ELF-1 (cell line): ENCODE measurements around the gene RPA3.
A peak's percentile ranks its signal among the peaks of the same experiment; 100 is the strongest.
"Not testable (repeated sequence)": the region's sequence is repeated elsewhere in the genome, so short reads cannot be mapped to it uniquely, and the experiment has no call there.

Source experiments
- DNase-seq: peaks from one replicate; pipeline ENCODE4 v3.0.0-alpha.2; 2016; ENCODE audit warnings: low read depth, low spot score

RPA3 gene

GRCh38 chr7:7694542-7694941 lies 23.9 kb downstream of the RPA3 start:
- DNase-seq = no peak

- no peak for DNase-seq
These were observed 24.5 kb downstream of the RPA3 start for GRCh38 chr7:7693881-7694280.

DNA sequence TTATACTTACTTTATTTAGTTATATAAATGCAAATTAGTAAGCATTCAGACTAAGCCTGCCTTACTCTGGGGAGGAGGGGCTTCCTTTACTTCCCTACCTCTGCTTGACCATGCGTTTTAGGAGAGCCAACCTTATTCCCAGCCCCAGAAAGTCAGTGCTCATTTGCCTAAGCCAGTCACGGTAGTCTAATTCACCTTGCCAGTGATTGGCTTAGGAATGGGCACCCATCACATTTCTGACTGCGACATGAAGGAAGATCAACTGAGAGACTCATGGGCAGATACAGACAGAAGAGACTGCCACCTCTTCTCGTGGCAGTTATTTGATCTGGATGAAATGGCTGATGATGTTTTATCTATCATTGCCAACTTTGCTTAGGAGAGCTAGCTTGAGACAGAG lies 29.5 kb downstream of the RPA3 start:
- DNase-seq = no peak

DNA sequence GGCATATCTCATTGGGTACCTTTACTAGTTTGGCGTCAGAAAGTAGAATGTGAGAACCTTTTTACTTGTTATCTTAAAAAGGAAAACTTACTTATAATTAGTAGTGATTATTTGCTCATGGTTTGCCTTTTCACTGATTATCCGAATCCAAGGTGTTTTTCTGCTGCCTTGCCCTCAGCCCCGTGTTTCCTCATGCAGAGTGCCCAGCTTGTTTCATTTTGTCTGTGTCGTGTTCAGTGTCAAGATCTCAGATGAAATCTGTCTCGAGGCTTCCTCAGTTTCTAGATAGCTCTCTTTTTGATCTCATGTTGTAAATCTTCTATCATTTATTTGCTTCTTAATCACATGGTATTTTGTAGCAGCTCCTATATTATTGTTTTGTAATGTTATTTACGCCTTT lies 30.1 kb downstream of the RPA3 start:
- no peak for DNase-seq

DNA sequence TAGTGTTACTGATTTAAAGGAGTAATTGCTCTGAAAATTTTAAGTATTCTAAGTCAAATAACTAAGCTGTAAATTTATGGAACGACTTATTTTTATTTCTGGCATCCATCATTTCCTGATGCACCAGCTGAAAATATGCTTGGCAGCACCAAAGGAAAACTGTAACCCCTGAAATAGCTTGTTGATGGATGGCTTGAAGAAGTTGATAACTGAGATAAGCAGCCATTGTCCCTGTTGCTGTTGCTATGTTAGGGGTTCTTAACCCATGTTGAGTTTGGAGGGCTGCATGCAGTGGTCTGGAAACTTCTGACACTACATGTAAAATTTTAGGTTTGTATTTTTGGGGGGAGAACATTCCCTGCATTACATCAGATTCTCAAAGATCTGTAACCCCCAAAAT lies 30.6 kb downstream of the RPA3 start:
- no peak for DNase-seq

GRCh38 chr7:7686811-7687508 lies 31.4 kb downstream of the RPA3 start:
- DNase-seq = no peak

DNA sequence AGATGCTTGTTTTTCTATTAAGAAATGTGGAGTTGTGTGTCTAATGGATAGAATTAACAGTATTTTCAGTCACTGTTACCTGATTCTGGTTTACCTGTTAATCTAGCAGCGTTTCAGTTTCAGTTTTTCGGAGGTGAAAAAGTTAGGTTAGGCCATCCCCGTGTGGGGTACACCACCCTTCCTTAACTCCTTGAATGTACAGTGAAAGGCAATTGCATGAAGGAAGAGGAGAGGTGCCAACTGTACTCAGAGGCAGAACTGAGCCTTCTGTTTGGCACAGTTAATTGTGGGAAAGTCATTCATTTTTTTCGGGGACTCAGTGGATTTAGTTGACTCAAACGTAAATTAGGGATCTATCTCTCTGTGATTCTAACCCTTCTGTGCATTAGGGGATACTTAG lies 35.5 kb downstream of the RPA3 start:
- DNase-seq = no peak

- DNase-seq = no peak
These were observed 36.5 kb downstream of the RPA3 start for GRCh38 chr7:7681936-7682329.

DNA sequence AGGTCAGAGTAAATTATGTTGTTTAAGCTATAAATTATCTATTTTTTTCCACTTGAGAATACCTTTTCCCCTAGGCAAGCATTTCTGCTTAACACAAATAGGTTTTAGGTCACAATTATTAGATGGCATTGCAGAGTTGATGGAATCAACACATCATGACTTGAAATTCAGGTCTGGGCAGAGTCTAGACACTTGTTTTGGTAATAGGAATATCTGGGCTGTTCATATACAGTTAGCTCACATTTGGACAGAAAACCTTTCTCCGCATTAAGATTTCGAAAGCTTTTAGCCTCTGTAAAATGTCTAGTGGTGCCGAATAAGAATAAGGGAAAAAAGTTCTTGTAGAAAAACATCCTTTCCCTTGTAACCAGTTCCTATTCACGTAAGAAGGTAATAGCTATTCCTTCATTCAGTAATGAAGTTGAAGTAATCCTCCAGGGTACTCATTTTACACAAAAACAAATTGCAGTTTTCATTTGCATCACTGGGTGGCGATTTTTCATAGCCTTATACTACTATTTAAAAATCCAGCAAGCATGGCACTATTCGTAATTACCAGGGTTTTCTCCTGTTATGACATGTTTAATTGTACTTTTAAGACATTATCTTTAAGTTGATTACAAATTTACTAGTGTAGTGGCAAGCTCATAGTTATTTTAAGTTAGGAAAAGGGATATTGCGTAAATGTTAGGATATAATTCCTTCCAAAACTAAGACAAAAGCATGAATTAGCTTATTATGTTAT lies 37.0 kb downstream of the RPA3 start:
- DNase-seq = no peak

- DNase-seq = not testable (repeated sequence)
These were observed 38.8 kb downstream of the RPA3 start for GRCh38 chr7:7679640-7680039.

DNA sequence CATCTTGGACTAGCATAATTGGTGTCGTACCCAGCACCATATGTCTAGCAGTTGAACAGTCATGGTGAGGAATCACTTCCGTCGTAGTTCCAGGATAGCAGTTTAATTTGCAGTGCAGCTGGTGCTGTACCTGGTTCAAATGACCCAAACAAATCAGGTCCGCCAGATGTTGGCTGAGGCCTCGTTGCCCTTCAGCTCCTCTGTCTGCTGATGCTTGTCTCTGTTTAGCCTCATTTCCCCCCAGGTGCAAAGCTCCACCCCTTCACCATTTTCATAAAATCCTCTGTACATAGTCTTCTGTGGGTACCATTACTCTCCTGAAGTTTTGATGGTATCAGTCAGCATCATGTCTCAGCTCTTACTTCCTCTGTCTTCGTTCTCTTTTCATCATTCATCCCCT lies 42.7 kb downstream of the RPA3 start:
- DNase-seq = no peak

GRCh38 chr7:7673240-7673550 lies 45.2 kb downstream of the RPA3 start:
- DNase-seq = no peak

DNA sequence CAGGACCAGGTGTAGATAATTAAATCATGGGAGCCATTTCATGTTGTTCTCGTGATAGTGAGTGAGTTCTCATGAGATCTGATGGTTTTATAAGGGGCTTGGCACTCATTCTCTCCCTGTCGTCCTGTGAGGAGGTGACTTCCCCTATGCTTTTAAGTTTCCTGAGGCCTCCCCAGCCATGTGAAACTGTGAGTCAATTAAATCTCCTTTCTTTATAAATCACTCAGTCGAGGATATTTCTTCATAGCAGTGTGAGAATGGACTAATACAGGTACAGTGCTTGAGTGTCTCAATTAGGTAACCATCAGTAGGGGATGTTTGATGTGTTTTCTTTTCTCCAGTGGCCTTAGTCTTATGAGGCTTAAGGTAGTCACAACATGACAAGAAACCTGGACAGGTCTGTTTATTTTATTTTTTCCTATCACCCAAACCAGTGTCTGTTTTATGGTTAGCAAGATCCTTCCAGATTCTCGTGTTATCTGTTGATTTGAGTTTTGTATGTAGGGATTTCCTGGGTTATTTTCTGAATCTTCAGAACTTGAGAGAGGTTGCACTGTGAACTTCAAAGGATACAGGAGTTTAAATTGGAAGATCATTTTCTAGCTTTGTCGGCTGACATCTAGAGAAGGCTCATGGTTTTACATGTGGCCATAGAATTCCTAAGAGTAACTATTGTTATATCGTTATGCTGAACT lies 45.7 kb downstream of the RPA3 start:
- no peak for DNase-seq

DNA sequence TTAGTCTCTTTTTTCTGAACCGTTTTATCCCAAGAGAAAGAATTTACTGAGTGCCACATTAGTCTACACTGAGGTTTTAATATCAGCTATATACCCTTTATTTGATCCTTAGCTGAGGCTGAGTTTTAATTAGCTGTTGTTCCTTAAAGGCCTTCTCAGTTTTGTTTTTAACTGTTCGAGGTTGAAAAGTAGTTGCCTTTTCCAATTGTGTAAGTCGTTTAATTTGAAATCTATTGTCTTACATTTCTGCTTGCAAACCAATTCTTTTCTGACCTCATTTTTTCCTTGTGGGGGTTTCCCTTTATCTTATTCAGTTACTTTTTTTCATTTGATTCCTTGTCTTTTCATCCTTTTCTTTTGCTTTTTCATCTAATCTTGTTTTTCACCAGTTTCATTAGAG lies 47.0 kb downstream of the RPA3 start:
- DNase-seq = no peak

GRCh38 chr7:7670490-7670889 lies 47.9 kb downstream of the RPA3 start:
- no peak for DNase-seq

- DNase-seq = no peak
These were observed 49.7 kb downstream of the RPA3 start for GRCh38 chr7:7668706-7669105.

DNA sequence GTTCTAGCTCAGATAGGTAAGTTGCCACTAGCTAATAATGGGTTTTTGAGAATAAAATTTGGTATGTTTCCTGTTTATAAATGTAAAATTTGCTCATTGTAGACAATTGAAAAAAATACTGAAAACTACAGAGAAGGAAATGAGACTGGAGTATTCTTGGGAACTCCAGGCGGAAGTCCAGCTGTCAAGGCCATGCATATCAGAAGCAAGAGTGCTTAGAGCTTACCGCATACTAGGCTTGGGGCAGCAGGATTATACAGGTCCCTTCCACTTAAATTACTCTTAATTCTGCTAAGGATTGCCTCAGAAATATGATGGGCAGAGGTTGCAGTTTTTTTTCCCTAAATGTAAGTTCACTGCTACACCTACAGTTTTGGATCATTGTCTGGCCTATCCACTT lies 51.2 kb downstream of the RPA3 start:
- DNase-seq = no peak

- DNase-seq = no peak
These were observed 53.4 kb downstream of the RPA3 start for GRCh38 chr7:7665031-7665430.

- DNase-seq = no peak
These were observed 54.1 kb downstream of the RPA3 start for GRCh38 chr7:7664291-7664690.

DNA sequence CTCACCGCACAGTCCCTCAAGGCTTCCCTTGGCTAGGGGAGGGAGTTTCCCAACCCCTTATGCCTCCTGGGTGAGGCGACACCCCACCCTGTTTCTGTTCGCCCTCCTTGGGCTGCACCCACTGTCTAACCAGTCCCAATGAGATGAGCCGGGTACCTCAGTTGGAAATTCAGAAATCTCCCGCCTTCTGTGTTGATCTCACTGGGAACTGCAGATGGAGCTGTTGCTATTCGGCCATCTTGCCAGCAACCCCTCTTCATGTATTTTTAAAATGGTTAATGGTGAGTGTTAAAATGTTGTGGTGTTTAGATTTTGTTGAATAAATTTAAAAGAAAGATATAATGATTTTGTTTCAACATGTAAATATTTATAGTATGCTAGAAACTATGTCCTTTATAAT lies 55.9 kb downstream of the RPA3 start:
- DNase-seq = peak; percentile 37

DNA sequence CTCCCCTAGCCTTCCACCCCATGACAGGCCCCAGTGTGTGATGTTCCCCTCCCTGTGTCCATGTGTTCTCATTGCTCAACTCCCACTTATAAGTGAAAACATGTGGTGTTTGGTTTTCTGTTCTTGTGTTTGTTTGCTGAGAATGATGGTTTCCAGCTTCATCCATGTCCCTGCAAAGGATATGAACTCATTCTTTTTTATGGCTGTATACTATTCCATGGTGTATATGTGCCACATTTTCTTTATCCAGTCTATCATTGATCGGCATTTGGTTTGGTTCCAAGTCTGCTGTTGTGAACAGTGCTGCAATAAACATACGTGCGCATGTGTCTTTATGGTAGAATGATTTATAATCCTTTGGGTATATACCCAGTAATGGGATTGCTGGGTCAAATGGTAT lies 61.9 kb downstream of the RPA3 start:
- DNase-seq = not testable (repeated sequence)

GRCh38 chr7:7654964-7655715 lies 63.3 kb downstream of the RPA3 start:
- DNase-seq = no peak
